ENCODE results near the gene SS18L1. TPM values are rescaled to one million over a fixed set of nuclear protein-coding genes. Genes with fewer than 3 reads are reported as not detected.

Gene SS18L1
- total and polyA plus RNA-seq, 2 experiments from 2014 or later, result 2.1 to 13.0 TPM

GRCh38 chr20:62117658-62118057, 25.9 kb upstream of the SS18L1 start:
- 72% methylated on average over 14 of the region's 15 CpGs for WGBS (ENCODE audit: low lambda C conversion rate, missing lambda C conversion rate)
- Histone ChIP-seq H4K20me1 (ENCODE audit: insufficient read depth, poor library complexity, severe bottlenecking) (no peaks in the 10 kb centered on the region), H3K9me2 (replicated peaks; ENCODE audit: insufficient read depth) (no peaks in the 10 kb centered on the region), H3K4me2 (no peak overlapping the region), H3K4me1 (ENCODE audit: insufficient read depth) (peaks cover 11% of the 10 kb centered on the region), H3K4me3 (no peak overlapping the region), H3K36me3 (replicated peaks; ENCODE audit: insufficient read depth, low read depth) (no peaks in the 10 kb centered on the region), H2AFZ (no peak overlapping the region), H3K27ac (no peak overlapping the region), H3K9me3 (ENCODE audit: low read depth) (no peaks in the 10 kb centered on the region), H3K79me2 (peaks cover 1% of the 10 kb centered on the region), H3K27me3 (no peaks in the 10 kb centered on the region)
- DNase-seq (ENCODE audit: low spot score), result no peak
- TF ChIP-seq EZH2 (IDR thresholded peaks at IDR 0.05; ENCODE audit: borderline replicate concordance) (no peak), CTCF (IDR thresholded peaks at IDR 0.05; ENCODE audit: poor library complexity) (no peak), EZH2phosphoT487 (IDR thresholded peaks at IDR 0.05; ENCODE audit: low read depth, severe bottlenecking, unreplicated experiment) (no peak)

- Histone ChIP-seq H3K9me3 (ENCODE audit: low read depth) (no peaks in the 10 kb centered on the region), H3K27ac (no peak overlapping the region), H3K4me1 (ENCODE audit: insufficient read depth) (peaks cover 12% of the 10 kb centered on the region), H4K20me1 (ENCODE audit: insufficient read depth, poor library complexity, severe bottlenecking) (peaks cover 5% of the 10 kb centered on the region), H3K9me2 (replicated peaks; ENCODE audit: insufficient read depth) (no peaks in the 10 kb centered on the region), H3K79me2 (peaks cover 8% of the 10 kb centered on the region), H3K27me3 (no peaks in the 10 kb centered on the region), H3K4me2 (no peak overlapping the region), H3K36me3 (replicated peaks; ENCODE audit: insufficient read depth, low read depth) (no peaks in the 10 kb centered on the region), H2AFZ (no peak overlapping the region), H3K4me3 (no peak overlapping the region)
- WGBS (ENCODE audit: low lambda C conversion rate, missing lambda C conversion rate), result 76% methylated on average over 20 of the region's 21 CpGs
- no peak for DNase-seq (ENCODE audit: low spot score)
- TF ChIP-seq EZH2 (IDR thresholded peaks at IDR 0.05; ENCODE audit: borderline replicate concordance), result no peak
- TF ChIP-seq EZH2phosphoT487 (IDR thresholded peaks at IDR 0.05; ENCODE audit: low read depth, severe bottlenecking, unreplicated experiment), result no peak
- no peak for TF ChIP-seq CTCF (IDR thresholded peaks at IDR 0.05; ENCODE audit: poor library complexity)
Measured at GRCh38 chr20:62118113-62119043, 25.2 kb upstream of the SS18L1 start.

- Histone ChIP-seq H3K27me3 (no peaks in the 10 kb centered on the region), H3K4me3 (no peak overlapping the region), H3K9me3 (ENCODE audit: low read depth) (no peaks in the 10 kb centered on the region), H3K36me3 (replicated peaks; ENCODE audit: insufficient read depth, low read depth) (no peaks in the 10 kb centered on the region), H3K9me2 (replicated peaks; ENCODE audit: insufficient read depth) (no peaks in the 10 kb centered on the region), H4K20me1 (ENCODE audit: insufficient read depth, poor library complexity, severe bottlenecking) (peaks cover 12% of the 10 kb centered on the region), H3K79me2 (peaks cover 16% of the 10 kb centered on the region), H3K27ac (no peak overlapping the region), H3K4me1 (ENCODE audit: insufficient read depth) (peaks cover 19% of the 10 kb centered on the region), H3K4me2 (no peak overlapping the region), H2AFZ (no peak overlapping the region)
- WGBS (ENCODE audit: low lambda C conversion rate, missing lambda C conversion rate), result 84% methylated on average over 5 of the region's 5 CpGs
- DNase-seq (ENCODE audit: low spot score), result no peak
- TF ChIP-seq EZH2 (IDR thresholded peaks at IDR 0.05; ENCODE audit: borderline replicate concordance) (no peak), EZH2phosphoT487 (IDR thresholded peaks at IDR 0.05; ENCODE audit: low read depth, severe bottlenecking, unreplicated experiment) (no peak), CTCF (IDR thresholded peaks at IDR 0.05; ENCODE audit: poor library complexity) (no peak)
Measured at GRCh38 chr20:62119115-62119514, 24.5 kb upstream of the SS18L1 start.
